Measurements from ENCODE around the gene HTT.

DNA sequence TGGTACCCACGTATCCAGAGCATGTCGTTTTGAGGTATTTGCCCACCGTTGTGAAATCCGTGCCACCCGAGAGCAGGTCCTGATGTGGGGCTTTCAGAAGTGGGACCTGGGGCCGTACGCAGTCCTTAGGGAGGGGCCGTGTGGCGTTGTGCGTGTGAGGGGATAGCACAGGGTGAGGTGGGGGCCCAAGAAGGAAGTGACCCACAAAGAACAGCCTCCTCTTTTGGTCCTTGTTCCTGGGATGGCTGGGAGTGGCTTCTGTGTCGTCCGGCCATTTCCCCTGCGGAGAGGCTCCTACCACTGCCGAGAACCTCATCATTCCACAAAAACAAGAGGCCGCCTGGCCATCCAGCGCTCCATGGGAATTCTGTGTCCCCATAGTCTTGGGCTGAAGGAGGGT, 157.5 kb downstream of the HTT start:
- TF ChIP-seq, protein P1, sequence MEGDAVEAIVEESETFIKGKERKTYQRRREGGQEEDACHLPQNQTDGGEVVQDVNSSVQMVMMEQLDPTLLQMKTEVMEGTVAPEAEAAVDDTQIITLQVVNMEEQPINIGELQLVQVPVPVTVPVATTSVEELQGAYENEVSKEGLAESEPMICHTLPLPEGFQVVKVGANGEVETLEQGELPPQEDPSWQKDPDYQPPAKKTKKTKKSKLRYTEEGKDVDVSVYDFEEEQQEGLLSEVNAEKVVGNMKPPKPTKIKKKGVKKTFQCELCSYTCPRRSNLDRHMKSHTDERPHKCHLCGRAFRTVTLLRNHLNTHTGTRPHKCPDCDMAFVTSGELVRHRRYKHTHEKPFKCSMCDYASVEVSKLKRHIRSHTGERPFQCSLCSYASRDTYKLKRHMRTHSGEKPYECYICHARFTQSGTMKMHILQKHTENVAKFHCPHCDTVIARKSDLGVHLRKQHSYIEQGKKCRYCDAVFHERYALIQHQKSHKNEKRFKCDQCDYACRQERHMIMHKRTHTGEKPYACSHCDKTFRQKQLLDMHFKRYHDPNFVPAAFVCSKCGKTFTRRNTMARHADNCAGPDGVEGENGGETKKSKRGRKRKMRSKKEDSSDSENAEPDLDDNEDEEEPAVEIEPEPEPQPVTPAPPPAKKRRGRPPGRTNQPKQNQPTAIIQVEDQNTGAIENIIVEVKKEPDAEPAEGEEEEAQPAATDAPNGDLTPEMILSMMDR (IDR thresholded peaks at IDR 0.05) = no peak
- no peak for TF ChIP-seq POLR2AphosphoS5 (IDR thresholded peaks at IDR 0.05)
